Tibial artery (tissue), 4 donors: ENCODE measurements around the gene SLC39A6.

ENCODE experiments used
- DNase-seq, 2 donors: peaks; one replicate each; pipeline ENCODE4 v3.0.0-alpha.2; 2019
- H3K27ac ChIP-seq, 2 donors: fragments of 200-600 bp; sonication (generic) in 1 of 2; 1 replicate in 1 of 2; 2 replicates in 1 of 2; pipeline ENCODE4 v1.5.1; 2018 to 2019; ENCODE audit warnings: mild to moderate bottlenecking in 1 of 2
- H3K27me3 ChIP-seq, 2 donors: fragments of 200-600 bp; sonication (generic) in 1 of 2; one replicate each; pipeline versions ENCODE4 v1.5.1 to v1.6.0; 2016 to 2019
- H3K36me3 ChIP-seq, 3 donors: fragments of 200-600 bp; sonication (generic) in 2 of 3; one replicate each; pipeline ENCODE4 v1.5.1; 2016 to 2019; ENCODE audit warnings: mild to moderate bottlenecking in 2 of 3
- H3K4me1 ChIP-seq, 4 donors: fragments of 200-600 bp; sonication (generic) in 2 of 4; 1 replicate in 3 of 4; 2 replicates in 1 of 4; pipeline ENCODE4 v1.5.1; 2016 to 2019
- H3K4me3 ChIP-seq, 2 donors: fragments of 200-600 bp; sonication (generic) in 1 of 2; 1 replicate in 1 of 2; 2 replicates in 1 of 2; pipeline ENCODE4 v1.5.1; 2018 to 2019; ENCODE audit warnings: mild to moderate bottlenecking in 2 of 2
- H3K9me3 ChIP-seq, 3 donors: fragments of 200-600 bp; sonication (generic) in 1 of 3; one replicate each; pipeline ENCODE4 v1.5.1; 2016 to 2019
- intact Hi-C: fragments of 100-400 bp; cut with DNase I; formaldehyde crosslinking; loops from one replicate; pipeline ENCODE4 v1.15.0; 2023; ENCODE audit warnings: low total_unique reads
- TF ChIP-seq, protein P1 (sequence below), 2 experiments: fragments of 200-600 bp in 1 of 2; fragments of 450-650 bp in 1 of 2; IDR thresholded peaks; one replicate each; pipeline ENCODE4 v1.5.1; 2017 to 2019; ENCODE audit warnings: antibody characterized with exemption in 2 of 2, mild to moderate bottlenecking in 1 of 2, moderate library complexity in 1 of 2

SLC39A6 gene

DNA sequence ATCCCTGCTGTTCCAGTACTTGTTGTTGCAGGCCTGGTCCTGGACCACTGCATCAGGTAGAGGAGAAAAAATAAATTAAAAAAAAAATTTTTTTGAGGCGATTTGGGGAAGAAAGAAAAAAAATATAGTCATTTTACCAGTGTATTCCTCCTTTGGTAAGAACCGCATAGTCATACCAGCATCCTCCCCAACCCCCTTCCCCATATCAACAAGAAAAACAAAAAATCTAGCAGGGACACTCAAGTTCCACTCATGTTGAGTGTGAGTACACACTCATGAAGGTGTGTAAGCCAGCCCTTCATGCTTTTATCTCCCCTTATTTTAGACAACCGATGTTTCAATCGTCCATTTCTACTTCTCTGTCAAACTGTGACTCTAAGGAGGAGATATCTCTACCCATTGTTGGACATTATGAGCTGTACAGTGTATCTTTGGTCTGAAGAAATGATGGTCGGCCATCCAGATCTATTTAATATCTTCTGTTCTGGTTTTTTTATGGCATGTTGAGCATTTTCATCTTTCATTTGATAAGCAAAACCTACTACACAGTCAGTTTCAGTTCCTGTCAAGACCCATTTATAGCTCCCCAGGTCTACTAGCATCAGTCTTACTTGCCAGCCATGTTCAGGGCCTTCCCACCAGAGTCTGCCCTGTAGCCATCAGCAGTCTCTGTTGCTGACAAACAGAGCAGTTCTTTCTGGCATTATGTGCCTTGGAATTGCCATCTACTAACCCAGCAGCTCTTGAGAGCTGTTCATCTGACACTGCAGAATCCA lies 20.6 kb upstream of the SLC39A6 start:
- no peak for DNase-seq
- no peak overlapping the region for H3K27ac ChIP-seq
- H3K4me3 ChIP-seq: no peak overlapping the region
- H3K4me1 ChIP-seq: no peaks in the 10 kb centered on the region
- peaks cover 77 to 100% (median 80%) of the 10 kb centered on the region in 3 donors for H3K36me3 ChIP-seq
- no peaks in the 10 kb centered on the region for H3K9me3 ChIP-seq
- intact Hi-C loops: no loop called here
- no peaks in the 10 kb centered on the region for H3K27me3 ChIP-seq
- TF ChIP-seq, protein P1, sequence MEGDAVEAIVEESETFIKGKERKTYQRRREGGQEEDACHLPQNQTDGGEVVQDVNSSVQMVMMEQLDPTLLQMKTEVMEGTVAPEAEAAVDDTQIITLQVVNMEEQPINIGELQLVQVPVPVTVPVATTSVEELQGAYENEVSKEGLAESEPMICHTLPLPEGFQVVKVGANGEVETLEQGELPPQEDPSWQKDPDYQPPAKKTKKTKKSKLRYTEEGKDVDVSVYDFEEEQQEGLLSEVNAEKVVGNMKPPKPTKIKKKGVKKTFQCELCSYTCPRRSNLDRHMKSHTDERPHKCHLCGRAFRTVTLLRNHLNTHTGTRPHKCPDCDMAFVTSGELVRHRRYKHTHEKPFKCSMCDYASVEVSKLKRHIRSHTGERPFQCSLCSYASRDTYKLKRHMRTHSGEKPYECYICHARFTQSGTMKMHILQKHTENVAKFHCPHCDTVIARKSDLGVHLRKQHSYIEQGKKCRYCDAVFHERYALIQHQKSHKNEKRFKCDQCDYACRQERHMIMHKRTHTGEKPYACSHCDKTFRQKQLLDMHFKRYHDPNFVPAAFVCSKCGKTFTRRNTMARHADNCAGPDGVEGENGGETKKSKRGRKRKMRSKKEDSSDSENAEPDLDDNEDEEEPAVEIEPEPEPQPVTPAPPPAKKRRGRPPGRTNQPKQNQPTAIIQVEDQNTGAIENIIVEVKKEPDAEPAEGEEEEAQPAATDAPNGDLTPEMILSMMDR (IDR thresholded peaks at IDR 0.05): no peak

DNA sequence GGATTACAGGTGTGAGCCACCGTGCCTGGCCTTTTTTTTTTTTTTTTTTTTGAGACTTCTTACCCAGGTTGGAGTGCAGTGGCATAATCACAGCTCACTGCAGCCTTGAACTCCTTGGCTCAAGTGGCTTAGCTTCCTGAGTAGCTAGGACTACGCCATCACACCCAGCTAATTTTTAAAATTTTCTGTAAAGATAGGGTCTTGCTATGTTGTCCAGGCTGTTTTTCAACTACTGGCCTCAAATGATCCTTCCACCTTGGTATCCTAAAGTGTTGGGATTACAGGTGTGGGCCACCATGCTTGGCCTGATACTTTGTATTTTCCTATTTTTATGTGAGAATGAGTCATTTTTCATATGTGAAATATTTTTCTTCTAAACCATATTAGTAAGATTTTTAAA lies 14.3 kb upstream of the SLC39A6 start:
- Histone ChIP-seq H3K9me3 (no peaks in the 10 kb centered on the region), H3K27me3 (no peaks in the 10 kb centered on the region), H3K27ac (no peak overlapping the region), H3K36me3 (peaks cover 76 to 98% (median 94%) of the 10 kb centered on the region in 3 donors), H3K4me3 (no peak overlapping the region), H3K4me1 (no peaks in the 10 kb centered on the region)
- DNase-seq: no peak
- intact Hi-C loops: no loop called here
- TF ChIP-seq, protein P1 (IDR thresholded peaks at IDR 0.05): no peak

DNA sequence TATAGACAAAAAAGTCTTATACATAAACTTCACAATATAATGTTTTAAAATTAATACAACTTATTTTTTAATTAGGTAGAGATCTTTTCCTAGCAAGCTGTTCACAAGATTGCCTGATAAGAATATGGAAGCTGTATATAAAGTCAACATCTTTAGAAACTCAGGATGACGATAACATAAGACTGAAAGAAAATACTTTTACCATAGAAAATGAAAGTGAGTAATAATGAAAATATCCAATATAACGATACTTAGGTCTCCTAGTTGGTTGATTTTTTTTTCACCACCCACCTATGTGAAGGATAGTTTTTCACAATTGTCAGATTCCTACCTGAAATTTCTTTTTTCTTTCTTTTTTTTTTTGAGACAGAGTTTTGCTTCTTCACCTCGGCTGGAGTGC lies 13.6 kb upstream of the SLC39A6 start:
- Histone ChIP-seq H3K4me3 (no peak overlapping the region), H3K36me3 (peaks cover 80 to 98% (median 94%) of the 10 kb centered on the region in 3 donors), H3K4me1 (no peaks in the 10 kb centered on the region), H3K27ac (no peak overlapping the region), H3K9me3 (no peaks in the 10 kb centered on the region), H3K27me3 (no peaks in the 10 kb centered on the region)
- intact Hi-C loops: no loop called here
- no peak for DNase-seq
- TF ChIP-seq, protein P1 (IDR thresholded peaks at IDR 0.05): no peak

DNA sequence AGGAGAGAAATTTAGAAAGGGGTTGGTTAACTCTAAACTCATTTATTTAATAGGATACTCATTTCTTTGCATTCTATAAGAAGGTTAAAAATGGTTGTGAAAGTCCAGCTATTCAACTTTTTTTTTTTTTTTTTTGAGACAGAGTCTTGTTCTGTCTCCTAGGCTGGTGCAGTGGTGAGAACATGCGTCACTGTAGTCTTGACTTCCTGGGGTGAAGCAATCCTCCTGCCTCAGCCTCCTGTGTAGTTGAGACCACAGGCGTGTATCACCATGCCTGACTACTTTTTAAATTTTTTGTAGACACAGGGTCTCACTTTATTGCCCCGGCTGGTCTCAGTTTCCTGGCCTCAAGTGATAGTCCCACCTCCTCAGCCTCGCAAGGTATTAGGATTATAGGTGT lies 12.4 kb upstream of the SLC39A6 start:
- no peak overlapping the region for H3K4me3 ChIP-seq
- peaks cover 76 to 98% (median 92%) of the 10 kb centered on the region in 3 donors for H3K36me3 ChIP-seq
- H3K27ac ChIP-seq: no peak overlapping the region
- DNase-seq: no peak
- no peaks in the 10 kb centered on the region for H3K4me1 ChIP-seq
- H3K27me3 ChIP-seq: no peaks in the 10 kb centered on the region
- TF ChIP-seq, protein P1 (IDR thresholded peaks at IDR 0.05): no peak
- intact Hi-C loops: no loop called here
- no peaks in the 10 kb centered on the region for H3K9me3 ChIP-seq

DNA sequence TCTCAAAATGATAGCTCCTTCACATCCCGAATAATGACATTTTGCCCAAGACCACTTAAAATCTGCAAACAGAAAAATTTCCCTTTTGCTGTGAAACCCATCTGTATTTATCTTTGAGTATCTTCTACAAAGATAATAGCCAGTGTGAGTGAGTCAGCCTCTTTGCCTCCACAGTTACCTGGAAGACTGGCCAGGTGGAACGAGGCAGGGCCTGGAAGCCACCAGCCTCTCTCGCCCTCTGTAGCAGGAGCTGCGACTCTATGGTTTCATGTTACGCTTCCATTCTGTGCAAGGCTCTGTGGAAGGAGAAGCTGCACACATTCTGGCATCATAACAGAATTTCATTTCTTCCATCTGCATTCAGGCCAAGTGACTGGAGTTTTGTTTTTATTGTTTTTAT lies 10.1 kb upstream of the SLC39A6 start:
- Histone ChIP-seq H3K36me3 (peaks cover 59 to 80% (median 74%) of the 10 kb centered on the region in 3 donors), H3K27me3 (no peaks in the 10 kb centered on the region), H3K27ac (no peak overlapping the region), H3K4me1 (no peaks in the 10 kb centered on the region), H3K4me3 (no peak overlapping the region), H3K9me3 (no peaks in the 10 kb centered on the region)
- TF ChIP-seq, protein P1 (IDR thresholded peaks at IDR 0.05): no peak
- intact Hi-C loops: no loop called here
- no peak for DNase-seq
